Astrocyte (in vitro differentiated cells and primary cell): ENCODE measurements around the gene RFX1. TPM values are rescaled to one million over a fixed set of nuclear protein-coding genes. Genes with fewer than 3 reads are reported as not detected.

Experiments used
- DNase-seq: peaks from one replicate; pipeline ENCODE4 v3.0.0-alpha.2; 2010; ENCODE audit warnings: low read depth
- FAIRE-seq: peaks from 2 replicates; lab custom pipeline; 2011; peaks lifted over from hg19 to GRCh38; lab: Jason Lieb, UNC
- H2AFZ ChIP-seq: 2 replicates; pipeline ENCODE4 v1.6.0; 2012; ENCODE audit warnings: low read depth, low read length, inconsistent platforms
- H3K27ac ChIP-seq: 2 replicates; pipeline ENCODE4 v1.5.1; 2011; ENCODE audit warnings: low read depth, low read length, inconsistent platforms
- H3K27me3 ChIP-seq: 2 replicates; pipeline ENCODE4 v1.6.0; 2011; ENCODE audit warnings: low read length, inconsistent platforms; ENCODE audit not compliant: insufficient read depth
- H3K36me3 ChIP-seq: 2 replicates; pipeline ENCODE4 v1.5.1; 2011; ENCODE audit warnings: low read length, inconsistent platforms; ENCODE audit not compliant: insufficient read depth
- H3K4me1 ChIP-seq: 2 replicates; pipeline ENCODE4 v1.5.1; 2011; ENCODE audit warnings: low read length, inconsistent platforms; ENCODE audit not compliant: insufficient read depth
- H3K4me2 ChIP-seq: 2 replicates; pipeline ENCODE4 v1.6.0; 2012; ENCODE audit warnings: low read length, inconsistent platforms
- H3K4me3 ChIP-seq: 2 replicates; pipeline ENCODE4 v1.5.1; 2011; ENCODE audit warnings: low read depth, mild to moderate bottlenecking, low read length, inconsistent platforms; ENCODE audit not compliant: insufficient read depth
- H3K79me2 ChIP-seq: 2 replicates; pipeline ENCODE4 v1.6.0; 2012; ENCODE audit warnings: mild to moderate bottlenecking, low read length, inconsistent platforms; ENCODE audit not compliant: insufficient read depth
- H3K9ac ChIP-seq: 2 replicates; pipeline ENCODE4 v1.6.0; 2012; ENCODE audit warnings: mild to moderate bottlenecking, low read length, inconsistent platforms
- H3K9me3 ChIP-seq: 2 replicates; pipeline ENCODE4 v1.5.1; 2012; ENCODE audit warnings: low read depth, mild to moderate bottlenecking, low read length, inconsistent platforms; ENCODE audit not compliant: insufficient read depth
- H4K20me1 ChIP-seq: 2 replicates; pipeline ENCODE4 v1.6.0; 2012; ENCODE audit warnings: low read length, inconsistent platforms; ENCODE audit not compliant: insufficient read depth
- H3K27ac Mint-ChIP-seq: one replicate; pipeline ENCODE4 v1.8.0; 2021; ENCODE audit warnings: mild to moderate bottlenecking, mixed read lengths; ENCODE audit not compliant: unreplicated experiment
- H3K27me3 Mint-ChIP-seq: one replicate; pipeline ENCODE4 v1.8.0; 2021; ENCODE audit warnings: low read depth, mixed read lengths; ENCODE audit not compliant: unreplicated experiment
- H3K36me3 Mint-ChIP-seq: one replicate; pipeline ENCODE4 v1.8.0; 2021; ENCODE audit warnings: low read depth, mixed read lengths; ENCODE audit not compliant: unreplicated experiment
- H3K4me1 Mint-ChIP-seq: one replicate; pipeline ENCODE4 v1.8.0; 2021; ENCODE audit warnings: low read depth, mixed read lengths; ENCODE audit not compliant: unreplicated experiment
- H3K4me3 Mint-ChIP-seq: one replicate; pipeline ENCODE4 v1.8.0; 2021; ENCODE audit warnings: mild to moderate bottlenecking, moderate library complexity, mixed read lengths; ENCODE audit not compliant: unreplicated experiment
- H3K9me3 Mint-ChIP-seq: one replicate; pipeline ENCODE4 v1.8.0; 2021; ENCODE audit warnings: mild to moderate bottlenecking, mixed read lengths; ENCODE audit not compliant: unreplicated experiment
- CTCF ChIP-seq: IDR thresholded peaks from 2 replicates; pipeline ENCODE4 v1.5.1; 2011; ENCODE audit warnings: low read depth, mild to moderate bottlenecking, inconsistent platforms, low read length, moderate library complexity; ENCODE audit not compliant: insufficient read depth
- EZH2 ChIP-seq: IDR thresholded peaks from 2 replicates; pipeline ENCODE4 v1.6.1; 2012; ENCODE audit warnings: mild to moderate bottlenecking, low read length, inconsistent platforms; ENCODE audit not compliant: insufficient read depth
- total RNA-seq: library from RNA; stranded (reverse); gene quantifications from 2 replicates; pipeline ENCODE4 v1.2.1, GENCODE V29; 2021

The RFX1 gene
- total RNA-seq, 1 donor from 2014 or later = 11.8 TPM

DNA sequence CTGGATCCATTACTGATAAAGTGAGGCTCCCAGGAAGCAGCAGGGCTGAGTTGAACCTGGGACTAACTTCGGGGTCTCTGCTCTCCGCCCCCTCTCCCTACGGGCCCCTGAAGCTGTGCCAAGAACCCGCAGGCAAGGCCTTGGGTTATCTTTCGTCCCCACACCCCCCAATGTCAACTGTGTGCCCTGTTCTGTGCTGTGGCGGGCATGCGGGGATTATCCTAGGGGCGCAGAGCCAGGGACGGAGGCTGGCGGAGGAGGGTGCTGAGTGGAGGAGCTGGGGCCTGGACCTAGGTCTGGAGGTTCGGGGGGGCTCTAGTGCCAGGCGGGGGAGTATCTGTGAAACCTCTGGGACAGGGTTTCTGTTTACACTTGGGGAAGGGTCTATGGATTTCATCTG is 26.4 kb downstream of the RFX1 start:
- Histone ChIP-seq H3K4me2 (no peak overlapping the region), H2AFZ (no peak overlapping the region), H3K9me3 (no peaks in the 10 kb centered on the region), H4K20me1 (no peaks in the 10 kb centered on the region), H3K9ac (no peak overlapping the region), H3K4me3 (no peak overlapping the region), H3K27ac (no peak overlapping the region), H3K27me3 (no peaks in the 10 kb centered on the region), H3K79me2 (no peaks in the 10 kb centered on the region), H3K36me3 (no peaks in the 10 kb centered on the region), H3K4me1 (no peaks in the 10 kb centered on the region)
- H3K4me1 Mint-ChIP-seq = peaks cover 5% of the 10 kb centered on the region
- H3K36me3 Mint-ChIP-seq = peaks cover 12% of the 10 kb centered on the region
- DNase-seq (no peak), FAIRE-seq (no peak)
- no peak overlapping the region for H3K4me3 Mint-ChIP-seq
- H3K27me3 Mint-ChIP-seq = no peaks in the 10 kb centered on the region
- no peaks in the 10 kb centered on the region for H3K9me3 Mint-ChIP-seq
- TF ChIP-seq EZH2 (no peak), CTCF (no peak)
- H3K27ac Mint-ChIP-seq = no peak overlapping the region

GRCh38 chr19:13979244-13979615 is 26.9 kb downstream of the RFX1 start:
- no peaks in the 10 kb centered on the region for H3K4me1 ChIP-seq
- no peaks in the 10 kb centered on the region for H3K27me3 ChIP-seq
- TF ChIP-seq CTCF = no peak
- TF ChIP-seq EZH2 = no peak
- H3K4me3 ChIP-seq = no peak overlapping the region
- DNase-seq = no peak
- H3K27ac ChIP-seq = no peak overlapping the region
- H3K9ac ChIP-seq = no peak overlapping the region
- no peaks in the 10 kb centered on the region for H3K79me2 ChIP-seq
- peaks cover 16% of the 10 kb centered on the region for H3K36me3 Mint-ChIP-seq
- H2AFZ ChIP-seq = no peak overlapping the region
- H3K9me3 Mint-ChIP-seq = no peaks in the 10 kb centered on the region
- no peak overlapping the region for H3K27ac Mint-ChIP-seq
- peaks cover 6% of the 10 kb centered on the region for H3K4me1 Mint-ChIP-seq
- no peaks in the 10 kb centered on the region for H3K9me3 ChIP-seq
- peak overlapping the region; percentile 48 for H3K4me2 ChIP-seq
- H3K27me3 Mint-ChIP-seq = no peaks in the 10 kb centered on the region
- no peaks in the 10 kb centered on the region for H4K20me1 ChIP-seq
- no peaks in the 10 kb centered on the region for H3K36me3 ChIP-seq
- FAIRE-seq = no peak
- no peak overlapping the region for H3K4me3 Mint-ChIP-seq

GRCh38 chr19:13978351-13979243 is 27.5 kb downstream of the RFX1 start:
- Mint-ChIP-seq H3K9me3 (no peaks in the 10 kb centered on the region), H3K36me3 (peaks cover 20% of the 10 kb centered on the region), H3K27ac (no peak overlapping the region), H3K27me3 (no peaks in the 10 kb centered on the region), H3K4me3 (peak overlapping the region; percentile 34), H3K4me1 (peaks cover 7% of the 10 kb centered on the region)
- Histone ChIP-seq H4K20me1 (no peaks in the 10 kb centered on the region), H3K27ac (no peak overlapping the region), H3K9ac (no peak overlapping the region), H3K79me2 (no peaks in the 10 kb centered on the region), H3K9me3 (no peaks in the 10 kb centered on the region), H3K4me3 (no peak overlapping the region), H3K4me2 (peak overlapping the region; percentile 48), H2AFZ (no peak overlapping the region), H3K27me3 (no peaks in the 10 kb centered on the region), H3K36me3 (no peaks in the 10 kb centered on the region), H3K4me1 (no peaks in the 10 kb centered on the region)
- FAIRE-seq = no peak
- TF ChIP-seq EZH2 (no peak), CTCF (no peak)
- DNase-seq = no peak
